OCI-LY1 (cell line): ENCODE results near the gene SH3RF3.

Source experiments
- H2AFZ ChIP-seq: fragments of 200-600 bp; sonication (generic), shearing (Covaris generic); 2 replicates; pipeline ENCODE4 v1.6.0; 2014; ENCODE audit warnings: antibody characterized with exemption, mild to moderate bottlenecking, low read length
- H3F3A ChIP-seq: fragments of 200-600 bp; sonication (generic), shearing (Covaris generic); 2 replicates; pipeline ENCODE4 v1.6.0; 2014; ENCODE audit warnings: mild to moderate bottlenecking, antibody characterized with exemption, low read length, moderate library complexity; ENCODE audit not compliant: insufficient read depth
- H3K27ac ChIP-seq: fragments of 200-600 bp; sonication (generic); 2 replicates; pipeline ENCODE4 v1.5.1; 2014; ENCODE audit warnings: low read length, mixed run types, mild to moderate bottlenecking, low read depth; ENCODE audit not compliant: poor library complexity, severe bottlenecking
- H3K27me3 ChIP-seq: fragments of 200-600 bp; sonication (generic); 2 replicates; pipeline ENCODE4 v1.6.0; 2014; ENCODE audit warnings: antibody characterized with exemption, mild to moderate bottlenecking, low read length, moderate library complexity; ENCODE audit not compliant: insufficient read depth
- H3K36me3 ChIP-seq: fragments of 200-600 bp; sonication (generic); 2 replicates; pipeline ENCODE4 v1.6.1; 2014; ENCODE audit warnings: mild to moderate bottlenecking, antibody characterized with exemption, low read length, moderate library complexity, mixed read lengths; ENCODE audit not compliant: insufficient read depth
- H3K4me1 ChIP-seq: fragments of 200-600 bp; sonication (generic); 2 replicates; pipeline ENCODE4 v1.5.1; 2014; ENCODE audit warnings: mild to moderate bottlenecking, low read length, moderate library complexity; ENCODE audit not compliant: insufficient read depth, severe bottlenecking
- H3K4me2 ChIP-seq: fragments of 200-600 bp; sonication (generic), shearing (Covaris generic); 2 replicates; pipeline ENCODE4 v1.6.1; 2014; ENCODE audit warnings: low read length
- H3K4me3 ChIP-seq: fragments of 200-600 bp; sonication (generic); 2 replicates; pipeline ENCODE4 v1.5.1; 2014; ENCODE audit warnings: low read length, low read depth, mild to moderate bottlenecking, mixed read lengths; ENCODE audit not compliant: poor library complexity, severe bottlenecking
- H3K79me2 ChIP-seq: fragments of 200-600 bp; shearing (Covaris generic); 2 replicates; pipeline ENCODE4 v1.6.1; 2016; ENCODE audit warnings: mixed run types, low read length, mixed read lengths; ENCODE audit not compliant: insufficient read depth
- H3K9ac ChIP-seq: fragments of 200-600 bp; sonication (generic), shearing (Covaris generic); 2 replicates; pipeline ENCODE4 v1.6.1; 2014; ENCODE audit warnings: mild to moderate bottlenecking, low read length, mixed read lengths
- H3K9me2 ChIP-seq: fragments of 200-600 bp; sonication (generic), shearing (Covaris generic); 2 replicates; pipeline ENCODE4 v1.6.1; 2014; ENCODE audit warnings: low read depth, mild to moderate bottlenecking, low read length, mixed read lengths
- H3K9me3 ChIP-seq: fragments of 200-600 bp; shearing (Covaris generic); 2 replicates; pipeline ENCODE4 v1.6.1; 2014; ENCODE audit warnings: low read length, mixed read lengths
- H4K20me1 ChIP-seq: fragments of 200-600 bp; sonication (generic), shearing (Covaris generic); 2 replicates; pipeline ENCODE4 v1.6.0; 2016; ENCODE audit warnings: mild to moderate bottlenecking, low read length; ENCODE audit not compliant: insufficient read depth
- EZH2 ChIP-seq: fragments of 200-600 bp; sonication (generic), shearing (Covaris generic); IDR thresholded peaks from 2 replicates; pipeline ENCODE4 v1.8.0; 2017; ENCODE audit warnings: borderline replicate concordance, mixed run types, mild to moderate bottlenecking, antibody characterized with exemption, low read length, moderate library complexity, mixed read lengths
- TF ChIP-seq, protein P1 (sequence below): fragments of 200-600 bp; sonication (generic), shearing (Covaris generic); IDR thresholded peaks from 2 replicates; pipeline ENCODE4 v1.5.1; 2017; ENCODE audit warnings: mild to moderate bottlenecking, antibody characterized with exemption, low read length, moderate library complexity, mixed read lengths

Gene SH3RF3

DNA sequence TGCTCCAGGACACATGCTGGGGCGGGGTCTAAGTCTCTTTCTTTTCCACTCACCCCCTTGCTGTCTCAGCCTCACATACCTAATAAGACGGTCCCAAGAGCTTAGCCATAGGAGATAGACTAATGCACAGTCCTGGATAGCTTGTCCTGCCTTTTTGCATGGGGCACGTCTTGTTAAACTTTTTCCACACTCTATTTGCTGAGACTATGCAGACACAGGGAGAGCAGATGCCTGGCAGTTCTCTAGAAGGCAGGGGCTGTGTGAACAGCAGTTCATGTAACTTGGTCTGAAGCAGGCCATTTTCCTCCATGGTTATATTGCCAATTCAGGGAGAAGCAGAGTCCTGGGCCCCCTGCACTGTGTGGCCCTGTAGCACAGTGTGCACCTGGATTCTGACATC is 342.7 kb downstream of the SH3RF3 start:
- Histone ChIP-seq H3K9ac (no peak overlapping the region), H3K9me2 (no peaks in the 10 kb centered on the region), H3K4me1 (no peaks in the 10 kb centered on the region)

DNA sequence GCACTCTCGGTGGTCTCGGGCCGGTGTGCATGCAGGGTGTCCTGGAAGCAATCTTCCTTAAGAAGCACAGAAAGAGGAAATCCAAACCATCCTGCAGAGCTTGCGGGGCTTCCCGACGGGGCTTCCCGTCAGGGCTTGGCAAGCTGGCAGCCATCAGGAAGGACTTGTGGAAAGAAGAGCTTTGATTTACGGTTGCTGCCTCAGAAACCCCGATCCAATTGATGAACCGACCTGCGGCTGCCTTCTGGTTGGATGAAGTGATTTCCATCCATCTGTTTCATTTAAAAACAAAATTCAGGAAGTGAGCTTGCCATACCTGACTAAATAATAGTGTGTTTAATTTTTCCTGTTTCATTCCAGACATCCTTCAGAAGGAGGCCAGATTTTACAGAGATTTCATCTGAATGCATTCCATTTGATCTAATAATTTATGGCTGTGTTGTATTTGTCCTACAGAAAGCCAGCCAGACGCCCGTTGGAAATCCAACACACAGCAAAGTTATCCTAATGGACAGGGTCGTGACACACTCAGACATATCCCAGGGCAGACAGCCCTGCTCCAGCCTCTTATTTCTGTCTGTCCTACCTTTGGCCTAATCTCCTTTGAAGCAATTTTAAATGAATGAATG is 343.4 kb downstream of the SH3RF3 start:
- H3K36me3 ChIP-seq, result no peaks in the 10 kb centered on the region
- H3K4me3 ChIP-seq, result no peak overlapping the region
- H2AFZ ChIP-seq, result no peak overlapping the region
- no peaks in the 10 kb centered on the region for H3K27me3 ChIP-seq
- H3F3A ChIP-seq, result no peaks in the 10 kb centered on the region
- no peaks in the 10 kb centered on the region for H3K79me2 ChIP-seq
- no peak overlapping the region for H3K4me2 ChIP-seq
- no peaks in the 10 kb centered on the region for H3K9me3 ChIP-seq
- no peak overlapping the region for H3K9ac ChIP-seq
- no peaks in the 10 kb centered on the region for H3K9me2 ChIP-seq
- H4K20me1 ChIP-seq, result no peaks in the 10 kb centered on the region
- no peaks in the 10 kb centered on the region for H3K4me1 ChIP-seq
- TF ChIP-seq, protein P1, sequence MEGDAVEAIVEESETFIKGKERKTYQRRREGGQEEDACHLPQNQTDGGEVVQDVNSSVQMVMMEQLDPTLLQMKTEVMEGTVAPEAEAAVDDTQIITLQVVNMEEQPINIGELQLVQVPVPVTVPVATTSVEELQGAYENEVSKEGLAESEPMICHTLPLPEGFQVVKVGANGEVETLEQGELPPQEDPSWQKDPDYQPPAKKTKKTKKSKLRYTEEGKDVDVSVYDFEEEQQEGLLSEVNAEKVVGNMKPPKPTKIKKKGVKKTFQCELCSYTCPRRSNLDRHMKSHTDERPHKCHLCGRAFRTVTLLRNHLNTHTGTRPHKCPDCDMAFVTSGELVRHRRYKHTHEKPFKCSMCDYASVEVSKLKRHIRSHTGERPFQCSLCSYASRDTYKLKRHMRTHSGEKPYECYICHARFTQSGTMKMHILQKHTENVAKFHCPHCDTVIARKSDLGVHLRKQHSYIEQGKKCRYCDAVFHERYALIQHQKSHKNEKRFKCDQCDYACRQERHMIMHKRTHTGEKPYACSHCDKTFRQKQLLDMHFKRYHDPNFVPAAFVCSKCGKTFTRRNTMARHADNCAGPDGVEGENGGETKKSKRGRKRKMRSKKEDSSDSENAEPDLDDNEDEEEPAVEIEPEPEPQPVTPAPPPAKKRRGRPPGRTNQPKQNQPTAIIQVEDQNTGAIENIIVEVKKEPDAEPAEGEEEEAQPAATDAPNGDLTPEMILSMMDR, result no peak
- no peak for TF ChIP-seq EZH2
- H3K27ac ChIP-seq, result no peak overlapping the region

More for the DNA sequence above, 342.7 kb downstream of the SH3RF3 start:
- Histone ChIP-seq H4K20me1 (no peaks in the 10 kb centered on the region), H3K27me3 (no peaks in the 10 kb centered on the region), H3K36me3 (no peaks in the 10 kb centered on the region), H3K27ac (no peak overlapping the region), H3K4me2 (no peak overlapping the region), H3K4me3 (no peak overlapping the region), H3K9me3 (no peaks in the 10 kb centered on the region), H2AFZ (no peak overlapping the region), H3K79me2 (no peaks in the 10 kb centered on the region), H3F3A (no peaks in the 10 kb centered on the region)
- TF ChIP-seq, protein P1, result no peak
- TF ChIP-seq EZH2, result no peak

DNA sequence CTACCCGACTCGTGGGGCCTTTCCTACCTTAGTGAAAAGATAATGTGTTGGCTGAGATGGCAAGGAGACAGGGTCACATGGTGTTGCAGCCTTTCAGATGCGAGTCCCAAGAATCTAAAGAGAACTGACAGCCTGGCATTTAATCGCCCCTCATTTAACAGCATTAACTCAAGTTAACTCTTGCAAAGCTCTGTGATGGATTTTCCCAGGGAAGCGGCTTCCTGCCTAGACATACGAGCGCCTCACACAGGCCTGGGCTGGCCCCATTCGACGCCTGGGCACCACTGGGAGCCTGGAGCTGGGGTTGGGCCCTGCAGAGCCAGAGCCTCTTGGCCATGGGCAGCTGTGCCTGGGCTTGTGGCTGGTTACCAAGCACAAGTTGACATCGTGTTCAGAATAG is 344.0 kb downstream of the SH3RF3 start:
- Histone ChIP-seq H3K27me3 (no peaks in the 10 kb centered on the region), H3K9ac (no peak overlapping the region), H3K36me3 (no peaks in the 10 kb centered on the region)

More for the DNA sequence above, 344.0 kb downstream of the SH3RF3 start:
- no peaks in the 10 kb centered on the region for H4K20me1 ChIP-seq
- no peak overlapping the region for H3K4me3 ChIP-seq
- no peak overlapping the region for H3K4me2 ChIP-seq
- no peaks in the 10 kb centered on the region for H3K4me1 ChIP-seq
- H3K9me2 ChIP-seq, result no peaks in the 10 kb centered on the region
- no peak overlapping the region for H2AFZ ChIP-seq
- no peaks in the 10 kb centered on the region for H3F3A ChIP-seq
- no peaks in the 10 kb centered on the region for H3K79me2 ChIP-seq
- no peaks in the 10 kb centered on the region for H3K9me3 ChIP-seq
- H3K27ac ChIP-seq, result no peak overlapping the region
- TF ChIP-seq, protein P1, result no peak
- TF ChIP-seq EZH2, result no peak
